HEK293 (cell line): Measurements from ENCODE around the gene EEF1B2.
A peak's percentile ranks its signal among the peaks of the same experiment; 100 is the strongest.

Source experiments
- GLIS2 ChIP-seq: fragments of 450-650 bp; formaldehyde crosslinking; IDR thresholded peaks from 2 replicates; pipeline ENCODE4 v1.5.1; 2016; ENCODE audit warnings: missing biosample characterization, missing genetic modification characterization
- MEIS1 ChIP-seq: sonication (generic); formaldehyde crosslinking; IDR thresholded peaks from 2 replicates; pipeline ENCODE4 v1.8.1; 2022; ENCODE audit warnings: missing genetic modification reagents, mild to moderate bottlenecking, borderline replicate concordance
- OSR2 ChIP-seq: fragments of 450-650 bp; formaldehyde crosslinking; IDR thresholded peaks from 2 replicates; pipeline ENCODE4 v1.5.1; 2016; ENCODE audit warnings: missing biosample characterization, missing genetic modification characterization
- OVOL3 ChIP-seq: fragments of 450-650 bp; formaldehyde crosslinking; IDR thresholded peaks from 2 replicates; pipeline ENCODE4 v1.5.1; 2016; ENCODE audit warnings: missing biosample characterization, missing genetic modification characterization
- REPIN1 ChIP-seq: fragments of 450-650 bp; formaldehyde crosslinking; IDR thresholded peaks from 2 replicates; pipeline ENCODE4 v1.5.1; 2017; ENCODE audit warnings: missing biosample characterization, missing genetic modification characterization, low read depth
- SP7 ChIP-seq: fragments of 450-650 bp; formaldehyde crosslinking; IDR thresholded peaks from 2 replicates; pipeline ENCODE4 v1.5.1; 2016; ENCODE audit warnings: missing biosample characterization, missing genetic modification characterization
- TRIM28 ChIP-seq: IDR thresholded peaks from 2 replicates; pipeline ENCODE4 v1.6.1; 2011; ENCODE audit warnings: low read length, control low read depth, borderline replicate concordance
- TSHZ1 ChIP-seq: fragments of 450-650 bp; formaldehyde crosslinking; IDR thresholded peaks from 2 replicates; pipeline ENCODE4 v1.5.1; 2016; ENCODE audit warnings: missing biosample characterization, missing genetic modification characterization, borderline replicate concordance
- YY1 ChIP-seq: fragments of 450-650 bp; formaldehyde crosslinking; IDR thresholded peaks from 2 replicates; pipeline ENCODE4 v1.5.1; 2018; ENCODE audit warnings: missing biosample characterization, missing genetic modification characterization
- ZEB2 ChIP-seq: fragments of 450-650 bp; formaldehyde crosslinking; IDR thresholded peaks from 2 replicates; pipeline ENCODE4 v1.5.1; 2016; ENCODE audit warnings: missing biosample characterization, missing genetic modification characterization
- ZNF112 ChIP-seq: fragments of 450-650 bp; formaldehyde crosslinking; IDR thresholded peaks from 2 replicates; pipeline ENCODE4 v1.5.0; 2017; ENCODE audit warnings: missing biosample characterization, missing genetic modification characterization
- ZNF132 ChIP-seq: fragments of 450-650 bp; formaldehyde crosslinking; IDR thresholded peaks from 2 replicates; pipeline ENCODE4 v1.5.1; 2017; ENCODE audit warnings: missing biosample characterization, missing genetic modification characterization, borderline replicate concordance
- ZNF157 ChIP-seq: fragments of 450-650 bp; formaldehyde crosslinking; IDR thresholded peaks from 2 replicates; pipeline ENCODE4 v1.5.1; 2016; ENCODE audit warnings: missing biosample characterization, missing genetic modification characterization
- ZNF214 ChIP-seq: fragments of 450-650 bp; formaldehyde crosslinking; IDR thresholded peaks from 2 replicates; pipeline ENCODE4 v1.5.1; 2017; ENCODE audit warnings: missing biosample characterization, mild to moderate bottlenecking, missing genetic modification characterization, borderline replicate concordance
- ZNF335 ChIP-seq: fragments of 450-650 bp; formaldehyde crosslinking; conservative IDR thresholded peaks from 2 replicates; pipeline ENCODE4 v1.5.1; 2016; ENCODE audit warnings: missing biosample characterization, missing genetic modification characterization
- ZNF354C ChIP-seq: fragments of 450-650 bp; formaldehyde crosslinking; IDR thresholded peaks from 2 replicates; pipeline ENCODE4 v1.5.1; 2016; ENCODE audit warnings: missing biosample characterization, missing genetic modification characterization, low read depth, borderline replicate concordance
- ZNF366 ChIP-seq: fragments of 450-650 bp; formaldehyde crosslinking; conservative IDR thresholded peaks from 2 replicates; pipeline ENCODE4 v1.5.1; 2016; ENCODE audit warnings: missing biosample characterization, missing genetic modification characterization
- ZNF37A ChIP-seq: fragments of 450-650 bp; IDR thresholded peaks from 2 replicates; pipeline ENCODE4 v1.5.1; 2018; ENCODE audit warnings: missing biosample characterization, missing genetic modification characterization
- ZNF391 ChIP-seq: fragments of 450-650 bp; formaldehyde crosslinking; IDR thresholded peaks from 2 replicates; pipeline ENCODE4 v1.5.1; 2016; ENCODE audit warnings: low read depth, missing biosample characterization, missing genetic modification characterization, borderline replicate concordance
- ZNF48 ChIP-seq: fragments of 450-650 bp; formaldehyde crosslinking; IDR thresholded peaks from 2 replicates; pipeline ENCODE4 v1.5.1; 2016; ENCODE audit warnings: missing biosample characterization, missing genetic modification characterization
- ZNF560 ChIP-seq: fragments of 450-650 bp; formaldehyde crosslinking; IDR thresholded peaks from 2 replicates; pipeline ENCODE4 v1.5.1; 2017; ENCODE audit warnings: missing biosample characterization, missing genetic modification characterization, borderline replicate concordance
- ZNF561 ChIP-seq: fragments of 450-650 bp; IDR thresholded peaks from 2 replicates; pipeline ENCODE4 v1.5.1; 2018; ENCODE audit warnings: missing biosample characterization, missing genetic modification characterization, borderline replicate concordance
- ZNF571 ChIP-seq: fragments of 450-650 bp; formaldehyde crosslinking; IDR thresholded peaks from 2 replicates; pipeline ENCODE4 v1.5.0; 2017; ENCODE audit warnings: missing biosample characterization, missing genetic modification characterization
- ZNF600 ChIP-seq: fragments of 450-650 bp; formaldehyde crosslinking; IDR thresholded peaks from 2 replicates; pipeline ENCODE4 v1.5.1; 2016; ENCODE audit warnings: missing biosample characterization, missing genetic modification characterization
- ZNF623 ChIP-seq: fragments of 450-650 bp; formaldehyde crosslinking; IDR thresholded peaks from 2 replicates; pipeline ENCODE4 v1.5.1; 2016; ENCODE audit warnings: missing biosample characterization, missing genetic modification characterization
- ZNF670 ChIP-seq: fragments of 450-650 bp; formaldehyde crosslinking; IDR thresholded peaks from 2 replicates; pipeline ENCODE4 v1.5.1; 2016; ENCODE audit warnings: missing biosample characterization, missing genetic modification characterization, low read depth
- ZNF677 ChIP-seq: fragments of 450-650 bp; IDR thresholded peaks from 2 replicates; pipeline ENCODE4 v1.5.0; 2018; ENCODE audit warnings: missing biosample characterization, mild to moderate bottlenecking, missing genetic modification characterization, moderate library complexity
- ZNF768 ChIP-seq: fragments of 450-650 bp; formaldehyde crosslinking; IDR thresholded peaks from 2 replicates; pipeline ENCODE4 v1.5.1; 2018; ENCODE audit warnings: missing biosample characterization, mild to moderate bottlenecking, missing genetic modification characterization
- ZNF776 ChIP-seq: fragments of 450-650 bp; formaldehyde crosslinking; IDR thresholded peaks from 2 replicates; pipeline ENCODE4 v1.5.0; 2017; ENCODE audit warnings: missing biosample characterization, missing genetic modification characterization, borderline replicate concordance
- ZNF792 ChIP-seq: fragments of 450-650 bp; formaldehyde crosslinking; IDR thresholded peaks from 2 replicates; pipeline ENCODE4 v1.5.1; 2016; ENCODE audit warnings: missing biosample characterization, missing genetic modification characterization
- ZNF837 ChIP-seq: fragments of 450-650 bp; formaldehyde crosslinking; IDR thresholded peaks from 2 replicates; pipeline ENCODE4 v1.5.1; 2016; ENCODE audit warnings: missing biosample characterization, missing genetic modification characterization
- ZSCAN16 ChIP-seq: fragments of 450-650 bp; formaldehyde crosslinking; IDR thresholded peaks from 2 replicates; pipeline ENCODE4 v1.5.1; 2016; ENCODE audit warnings: missing biosample characterization, missing genetic modification characterization
- TF ChIP-seq, protein P1 (sequence below): fragments of 450-650 bp; IDR thresholded peaks from 2 replicates; pipeline ENCODE4 v1.5.1; 2018; ENCODE audit warnings: missing biosample characterization, mild to moderate bottlenecking, missing genetic modification characterization
- TF ChIP-seq, protein P2 (sequence below): fragments of 450-650 bp; formaldehyde crosslinking; conservative IDR thresholded peaks from 2 replicates; pipeline ENCODE4 v1.5.1; 2016; ENCODE audit warnings: low read depth, missing biosample characterization, missing genetic modification characterization

Gene EEF1B2

DNA sequence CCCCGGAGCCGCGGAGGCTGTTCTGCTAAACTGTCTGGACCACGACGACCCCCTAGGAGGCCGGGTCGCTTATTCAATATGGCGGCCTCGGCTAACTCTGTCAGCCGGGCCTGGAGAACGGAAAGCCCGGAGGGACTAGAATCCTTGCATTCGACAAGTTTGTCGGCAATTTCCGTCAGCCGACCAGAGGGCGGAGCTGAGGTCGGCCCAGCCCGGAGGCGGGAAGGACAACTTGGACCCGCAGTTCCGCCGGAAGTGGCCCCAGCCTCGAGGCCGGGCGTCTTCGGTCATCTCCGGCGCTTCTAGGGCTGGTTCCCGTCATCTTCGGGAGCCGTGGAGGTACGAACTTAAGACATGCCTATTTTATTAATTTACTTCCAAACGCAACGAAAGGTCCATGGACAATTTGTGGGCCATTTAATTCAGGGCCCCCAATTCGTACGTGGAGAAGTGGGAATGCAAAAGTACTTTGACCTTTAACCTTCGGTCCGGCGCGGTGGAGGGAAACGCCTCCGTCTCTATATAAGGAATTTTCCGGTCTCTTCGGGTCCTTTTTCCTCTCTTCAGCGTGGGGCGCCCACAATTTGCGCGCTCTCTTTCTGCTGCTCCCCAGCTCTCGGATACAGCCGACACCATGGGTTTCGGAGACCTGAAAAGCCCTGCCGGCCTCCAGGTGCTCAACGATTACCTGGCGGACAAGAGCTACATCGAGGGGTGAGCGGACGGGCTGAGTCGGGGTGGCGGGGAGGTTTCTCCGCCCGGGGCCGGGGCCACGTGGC, at the start of gene EEF1B2, which contains the start of gene NDUFS1 (continued):
- TF ChIP-seq TSHZ1 (tag by site-specific recombination): no peak
- no peak for TF ChIP-seq REPIN1 (tag by site-specific recombination)
- no peak for TF ChIP-seq ZNF391 (tag by site-specific recombination)
- TF ChIP-seq ZNF132 (tag by site-specific recombination): no peak
- TF ChIP-seq SP7 (tag by site-specific recombination): no peak
- TF ChIP-seq ZNF366 (tag by site-specific recombination): peak; percentile 49
- TF ChIP-seq, protein P1, sequence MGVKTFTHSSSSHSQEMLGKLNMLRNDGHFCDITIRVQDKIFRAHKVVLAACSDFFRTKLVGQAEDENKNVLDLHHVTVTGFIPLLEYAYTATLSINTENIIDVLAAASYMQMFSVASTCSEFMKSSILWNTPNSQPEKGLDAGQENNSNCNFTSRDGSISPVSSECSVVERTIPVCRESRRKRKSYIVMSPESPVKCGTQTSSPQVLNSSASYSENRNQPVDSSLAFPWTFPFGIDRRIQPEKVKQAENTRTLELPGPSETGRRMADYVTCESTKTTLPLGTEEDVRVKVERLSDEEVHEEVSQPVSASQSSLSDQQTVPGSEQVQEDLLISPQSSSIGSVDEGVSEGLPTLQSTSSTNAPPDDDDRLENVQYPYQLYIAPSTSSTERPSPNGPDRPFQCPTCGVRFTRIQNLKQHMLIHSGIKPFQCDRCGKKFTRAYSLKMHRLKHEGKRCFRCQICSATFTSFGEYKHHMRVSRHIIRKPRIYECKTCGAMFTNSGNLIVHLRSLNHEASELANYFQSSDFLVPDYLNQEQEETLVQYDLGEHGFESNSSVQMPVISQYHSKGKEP (tag by site-specific recombination): no peak
- TF ChIP-seq, protein P2, sequence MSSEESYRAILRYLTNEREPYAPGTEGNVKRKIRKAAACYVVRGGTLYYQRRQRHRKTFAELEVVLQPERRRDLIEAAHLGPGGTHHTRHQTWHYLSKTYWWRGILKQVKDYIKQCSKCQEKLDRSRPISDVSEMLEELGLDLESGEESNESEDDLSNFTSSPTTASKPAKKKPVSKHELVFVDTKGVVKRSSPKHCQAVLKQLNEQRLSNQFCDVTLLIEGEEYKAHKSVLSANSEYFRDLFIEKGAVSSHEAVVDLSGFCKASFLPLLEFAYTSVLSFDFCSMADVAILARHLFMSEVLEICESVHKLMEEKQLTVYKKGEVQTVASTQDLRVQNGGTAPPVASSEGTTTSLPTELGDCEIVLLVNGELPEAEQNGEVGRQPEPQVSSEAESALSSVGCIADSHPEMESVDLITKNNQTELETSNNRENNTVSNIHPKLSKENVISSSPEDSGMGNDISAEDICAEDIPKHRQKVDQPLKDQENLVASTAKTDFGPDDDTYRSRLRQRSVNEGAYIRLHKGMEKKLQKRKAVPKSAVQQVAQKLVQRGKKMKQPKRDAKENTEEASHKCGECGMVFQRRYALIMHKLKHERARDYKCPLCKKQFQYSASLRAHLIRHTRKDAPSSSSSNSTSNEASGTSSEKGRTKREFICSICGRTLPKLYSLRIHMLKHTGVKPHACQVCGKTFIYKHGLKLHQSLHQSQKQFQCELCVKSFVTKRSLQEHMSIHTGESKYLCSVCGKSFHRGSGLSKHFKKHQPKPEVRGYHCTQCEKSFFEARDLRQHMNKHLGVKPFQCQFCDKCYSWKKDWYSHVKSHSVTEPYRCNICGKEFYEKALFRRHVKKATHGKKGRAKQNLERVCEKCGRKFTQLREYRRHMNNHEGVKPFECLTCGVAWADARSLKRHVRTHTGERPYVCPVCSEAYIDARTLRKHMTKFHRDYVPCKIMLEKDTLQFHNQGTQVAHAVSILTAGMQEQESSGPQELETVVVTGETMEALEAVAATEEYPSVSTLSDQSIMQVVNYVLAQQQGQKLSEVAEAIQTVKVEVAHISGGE (tag by site-specific recombination): peak; percentile 93
- peak; percentile 61 for TF ChIP-seq YY1 (tag by site-specific recombination)
- no peak for TF ChIP-seq ZNF837
- TF ChIP-seq ZSCAN16 (tag by site-specific recombination): no peak
- 0 out of 2 replicates have a peak, but pooled peaks have one; percentile 34 for TF ChIP-seq TRIM28
- TF ChIP-seq GLIS2: no peak
- TF ChIP-seq ZNF560 (tag by site-specific recombination): no peak
- TF ChIP-seq ZNF354C (tag by site-specific recombination): no peak
- no peak for TF ChIP-seq ZNF157
- no peak for TF ChIP-seq ZNF571 (tag by site-specific recombination)
- no peak for TF ChIP-seq ZNF600 (tag by site-specific recombination)
- TF ChIP-seq ZNF561 (tag by site-specific recombination): peak; percentile 17; the same call in 1 of the 2 replicates
- TF ChIP-seq ZEB2 (tag by site-specific recombination): no peak
- TF ChIP-seq ZNF335 (tag by site-specific recombination): peak; percentile 98
- TF ChIP-seq ZNF112 (tag by site-specific recombination): no peak
- TF ChIP-seq OSR2 (tag by site-specific recombination): no peak
- no peak for TF ChIP-seq ZNF37A (tag by site-specific recombination)
- TF ChIP-seq ZNF792 (tag by site-specific recombination): no peak
- no peak for TF ChIP-seq ZNF48
- no peak for TF ChIP-seq ZNF623 (tag by site-specific recombination)
- no peak for TF ChIP-seq ZNF670 (tag by site-specific recombination)
- no peak for TF ChIP-seq MEIS1 (CRISPR knock-in tag)
- TF ChIP-seq ZNF214: no peak
- no peak for TF ChIP-seq OVOL3 (tag by site-specific recombination)
- TF ChIP-seq ZNF677 (tag by site-specific recombination): no peak
- TF ChIP-seq ZNF768 (tag by site-specific recombination): no peak
- TF ChIP-seq ZNF776: no peak
